SK-N-SH (cell line): Measurements from ENCODE around the gene BDKRB1. TPM values are rescaled to one million over a fixed set of nuclear protein-coding genes. Genes with fewer than 3 reads are reported as not detected.

Experiments used
- CTCF ChIA-PET: fragments of 300-600, 350-600 bp; formaldehyde crosslinking; extraction: SDS; loops from one replicate; lab custom pipeline; 2021; lab: Yijun Ruan, JAX
- POLR2A ChIA-PET: fragments of 350-600 bp; sonication (Branson Sonifier 250); formaldehyde crosslinking; extraction: SDS; loops from one replicate; lab custom pipeline; 2020; ENCODE audit warnings: antibody characterized with exemption, inconsistent platforms; lab: Yijun Ruan, JAX
- DNase-seq: peaks from one replicate; pipeline ENCODE4 v3.0.0; 2012
- H2AFZ ChIP-seq: fragments of 200-600 bp; sonication (generic); 2 replicates; pipeline ENCODE4 v1.8.1; 2016; ENCODE audit warnings: antibody characterized with exemption, mild to moderate bottlenecking, low read depth
- H3F3A ChIP-seq: fragments of 200-600 bp; sonication (generic); replicated peaks from 2 replicates; pipeline ENCODE3; 2016; ENCODE audit warnings: antibody characterized with exemption, mild to moderate bottlenecking; ENCODE audit not compliant: insufficient read depth
- H3K27ac ChIP-seq, 2 experiments: fragments of 200-500 bp in 1 of 2; fragments of 200-600 bp in 1 of 2; sonication (Bioruptor generic) in 1 of 2; sonication (generic), shearing (Covaris generic) in 1 of 2; 2 replicates each; pipeline versions ENCODE4 v1.5.1 to v1.6.1; 2014 to 2016; ENCODE audit warnings: low read depth in 2 of 2, inconsistent platforms in 1 of 2, low read length in 1 of 2, mild to moderate bottlenecking in 1 of 2, mixed read lengths in 1 of 2
- H3K27me3 ChIP-seq: fragments of 200-600 bp; sonication (generic), shearing (Covaris generic); 2 replicates; pipeline ENCODE4 v1.6.1; 2016; ENCODE audit warnings: mixed run types; ENCODE audit not compliant: insufficient read depth
- H3K36me3 ChIP-seq, 2 experiments: fragments of 200-500 bp in 1 of 2; fragments of 200-600 bp in 1 of 2; sonication (Bioruptor generic) in 1 of 2; sonication (generic) in 1 of 2; replicated peaks in 1 of 2; 2 replicates each; pipeline versions ENCODE3 to v1.5.1; 2014 to 2016; ENCODE audit warnings: low read length in 1 of 2, mild to moderate bottlenecking in 1 of 2; ENCODE audit not compliant: insufficient read depth in 2 of 2, control insufficient read depth in 1 of 2
- H3K4me1 ChIP-seq, 2 experiments: fragments of 200-500 bp in 1 of 2; fragments of 200-600 bp in 1 of 2; sonication (Bioruptor generic) in 1 of 2; sonication (generic), shearing (Covaris generic) in 1 of 2; 2 replicates each; pipeline versions ENCODE4 v1.5.1 to v1.6.1; 2014 to 2016; ENCODE audit warnings: low read depth in 1 of 2, low read length in 1 of 2, mixed run types in 1 of 2; ENCODE audit not compliant: insufficient read depth in 2 of 2, control insufficient read depth in 1 of 2
- H3K4me2 ChIP-seq: fragments of 200-600 bp; sonication (generic), shearing (Covaris generic); 2 replicates; pipeline ENCODE4 v1.6.1; 2017; ENCODE audit warnings: mixed run types
- H3K4me3 ChIP-seq, 2 experiments: fragments of 200-500 bp in 1 of 2; fragments of 200-600 bp in 1 of 2; sonication (Bioruptor generic) in 1 of 2; sonication (generic), shearing (Covaris generic) in 1 of 2; 2 replicates each; pipeline versions ENCODE4 v1.5.1 to v1.8.1; 2014 to 2016; ENCODE audit warnings: low read depth in 2 of 2, inconsistent platforms in 1 of 2, low read length in 1 of 2, mild to moderate bottlenecking in 1 of 2, mixed read lengths in 1 of 2, moderate library complexity in 1 of 2
- H3K79me2 ChIP-seq: fragments of 200-600 bp; sonication (generic); 2 replicates; pipeline ENCODE4 v1.8.1; 2017; ENCODE audit warnings: mild to moderate bottlenecking; ENCODE audit not compliant: insufficient read depth
- H3K9ac ChIP-seq: fragments of 200-600 bp; sonication (generic); 2 replicates; pipeline ENCODE4 v1.6.1; 2017; ENCODE audit warnings: mixed run types
- H3K9me2 ChIP-seq: fragments of 200-600 bp; sonication (generic); 2 replicates; pipeline ENCODE4 v1.6.1; 2017; ENCODE audit warnings: mixed run types
- H3K9me3 ChIP-seq: fragments of 200-600 bp; sonication (generic); 2 replicates; pipeline ENCODE4 v1.6.1; 2017; ENCODE audit warnings: mixed run types, mild to moderate bottlenecking, moderate library complexity
- H4K20me1 ChIP-seq: fragments of 200-600 bp; sonication (generic); 2 replicates; pipeline ENCODE4 v1.6.1; 2017; ENCODE audit warnings: mild to moderate bottlenecking, mixed run types; ENCODE audit not compliant: insufficient read depth
- ELF1 ChIP-seq: IDR thresholded peaks from 2 replicates; pipeline ENCODE4 v1.4.0; 2012
- EP300 ChIP-seq, 2 experiments: IDR thresholded peaks; 2 replicates each; pipeline versions ENCODE4 v1.4.0 to v1.6.1; 2012; ENCODE audit warnings: borderline replicate concordance in 1 of 2, low read depth in 1 of 2, low read length in 1 of 2
- EZH2phosphoT487 ChIP-seq: fragments of 200-600 bp; sonication (generic); IDR thresholded peaks from 2 replicates; pipeline ENCODE4 v1.6.1; 2017; ENCODE audit warnings: low read depth, mixed run types, mild to moderate bottlenecking, antibody characterized with exemption, moderate library complexity, borderline replicate concordance
- FOSL2 ChIP-seq: IDR thresholded peaks from 2 replicates; pipeline ENCODE4 v1.4.0; 2012; ENCODE audit warnings: low read depth, mild to moderate bottlenecking, moderate library complexity, borderline replicate concordance
- FOXJ3 ChIP-seq: sonication (generic); formaldehyde crosslinking; IDR thresholded peaks from 2 replicates; pipeline ENCODE4 v1.5.1; 2020; ENCODE audit warnings: mild to moderate bottlenecking, missing genetic modification reagents
- FOXM1 ChIP-seq: IDR thresholded peaks from 2 replicates; pipeline ENCODE4 v1.4.0; 2012; ENCODE audit warnings: low read depth, mild to moderate bottlenecking
- GABPA ChIP-seq: IDR thresholded peaks from 2 replicates; pipeline ENCODE4 v1.4.0; 2012; ENCODE audit warnings: low read depth, mild to moderate bottlenecking
- JUND ChIP-seq: IDR thresholded peaks from 2 replicates; pipeline ENCODE4 v1.4.0; 2012
- MAX ChIP-seq: IDR thresholded peaks from 2 replicates; pipeline ENCODE4 v1.4.0; 2012; ENCODE audit warnings: low read depth
- NFIC ChIP-seq: IDR thresholded peaks from 2 replicates; pipeline ENCODE4 v1.4.0; 2012; ENCODE audit warnings: borderline replicate concordance
- NRF1 ChIP-seq: IDR thresholded peaks from 2 replicates; pipeline ENCODE4 v1.6.1; 2012; ENCODE audit warnings: low read depth, mild to moderate bottlenecking, low read length
- PBX3 ChIP-seq: IDR thresholded peaks from 2 replicates; pipeline ENCODE4; 2012
- POLR2AphosphoS5 ChIP-seq: IDR thresholded peaks from 2 replicates; pipeline ENCODE4 v1.6.1; 2012; ENCODE audit warnings: low read depth, low read length
- RAD21 ChIP-seq: IDR thresholded peaks from 2 replicates; pipeline ENCODE4 v1.6.1; 2012; ENCODE audit warnings: mild to moderate bottlenecking, low read length
- SIN3A ChIP-seq: IDR thresholded peaks from 2 replicates; pipeline ENCODE4 v1.6.1; 2012; ENCODE audit warnings: low read depth, mild to moderate bottlenecking, low read length, moderate library complexity, borderline replicate concordance
- SMC3 ChIP-seq: IDR thresholded peaks from 2 replicates; pipeline ENCODE4 v1.6.1; 2012; ENCODE audit warnings: low read depth, low read length, improper control_type of control experiment
- TAF1 ChIP-seq: IDR thresholded peaks from 2 replicates; pipeline ENCODE4 v1.6.1; 2012; ENCODE audit warnings: low read depth, mild to moderate bottlenecking, low read length, moderate library complexity, borderline replicate concordance
- TCF12 ChIP-seq: IDR thresholded peaks from 2 replicates; pipeline ENCODE4 v1.4.0; 2012
- USF2 ChIP-seq: fragments of 150-350 bp; IDR thresholded peaks from 2 replicates; pipeline ENCODE4 v1.6.1; 2017; ENCODE audit warnings: antibody characterized with exemption, low read length, low read depth, borderline replicate concordance
- YY1 ChIP-seq: IDR thresholded peaks from 2 replicates; pipeline ENCODE4 v1.4.0; 2012; ENCODE audit warnings: low read depth, mild to moderate bottlenecking
- WGBS: methylation state at CpG from one replicate; pipeline ENCODE4 v1.1.6; 2017; ENCODE audit warnings: low lambda C conversion rate; 5-methylcytosine and 5-hydroxymethylcytosine counted together
- polyA plus RNA-seq, 3 experiments: library from polyadenylated mRNA; depleted of rRNA; stranded (reverse); fragments of >200 nt; gene quantifications; 2 replicates each; pipeline ENCODE4 v1.2.3, GENCODE V29; 2012

Gene BDKRB1
- polyA plus RNA-seq, 1 of the 3 experiments (the other 2 are of a cell fraction): 14.4 TPM

GRCh38 chr14:96212896-96213295 lies 43.1 kb upstream of the BDKRB1 start (continued):
- TF ChIP-seq USF2 (no peak), FOXJ3 (CRISPR knock-in tag) (no peak), SMC3 (no peak), TCF12 (no peak), PBX3 (no peak), FOXM1 (no peak), YY1 (no peak)
- TF ChIP-seq, all 33 proteins: peak for 0

- DNase-seq: no peak
- CTCF ChIA-PET: interaction anchor here (0.6 kb wide), 1 partner anchor 62 kb away, joined by 3 read pairs; no protein-coding TSS in a partner anchor
- Histone ChIP-seq H3K9me3 (peaks cover 14% of the 10 kb centered on the region), H2AFZ (no peak overlapping the region), H3K27ac (no peak overlapping the region), H3K4me1 (peaks cover 0 to 20% of the 10 kb centered on the region in 2 experiments; a peak in 1 of 4 replicates), H3K4me3 (no peak overlapping the region), H3K4me2 (no peak overlapping the region), H3K9me2 (no peaks in the 10 kb centered on the region), H3K27me3 (no peaks in the 10 kb centered on the region), H4K20me1 (no peaks in the 10 kb centered on the region)
- no peak for TF ChIP-seq MAX
- no peak for TF ChIP-seq FOSL2
- TF ChIP-seq RAD21: no peak
- TF ChIP-seq EP300 (IDR thresholded peaks at IDR 0.05; ENCODE audit: borderline replicate concordance in 1 of 2, low read depth in 1 of 2, low read length in 1 of 2): no peak
- TF ChIP-seq JUND: no peak
- TF ChIP-seq YY1: no peak
- TF ChIP-seq, all 33 proteins: peak for 0
- WGBS: 90% methylated on average over 7 of the region's 10 CpGs
- H3K36me3 ChIP-seq: peaks cover 0 to 7% of the 10 kb centered on the region in 2 experiments
- POLR2A ChIA-PET: interaction anchor here (1.0 kb wide), 1 partner anchor 26 kb away, joined by 3 read pairs; no protein-coding TSS in a partner anchor
- H3K9ac ChIP-seq: no peak overlapping the region
- 0 out of 2 replicates have a peak, but pooled peaks cover 2% of the 10 kb centered on the region for H3K79me2 ChIP-seq
- no peaks in the 10 kb centered on the region for H3F3A ChIP-seq
These were observed 42.0 kb upstream of the BDKRB1 start for GRCh38 chr14:96213871-96214465.

- CTCF ChIA-PET: interaction anchor here (0.8 to 3.9 kb wide), 4 partner anchors 48 to 158 kb away, joined by 3 to 19 read pairs (median 6); no protein-coding TSS in a partner anchor
- Histone ChIP-seq H3K27ac (no peak overlapping the region), H3K9ac (no peak overlapping the region), H3K9me3 (peaks cover 14% of the 10 kb centered on the region), H4K20me1 (no peaks in the 10 kb centered on the region), H3K9me2 (no peaks in the 10 kb centered on the region), H3K4me3 (no peak overlapping the region), H3K4me2 (no peak overlapping the region), H3K79me2 (0 out of 2 replicates have a peak, but pooled peaks cover 2% of the 10 kb centered on the region), H3K36me3 (peaks cover 0 to 7% of the 10 kb centered on the region in 2 experiments), H2AFZ (no peak overlapping the region), H3K4me1 (peaks cover 0 to 20% of the 10 kb centered on the region in 2 experiments; a peak in 1 of 4 replicates), H3F3A (no peaks in the 10 kb centered on the region), H3K27me3 (no peaks in the 10 kb centered on the region)
- no peak for DNase-seq
- POLR2A ChIA-PET: no interaction called here
- WGBS: 97% methylated on average over 4 of the region's 4 CpGs
- no peak for TF ChIP-seq JUND
- no peak for TF ChIP-seq FOXM1
- no peak for TF ChIP-seq FOSL2
- no peak for TF ChIP-seq GABPA
- no peak for TF ChIP-seq SMC3
- no peak for TF ChIP-seq TAF1
- TF ChIP-seq PBX3: no peak
- TF ChIP-seq SIN3A: no peak
- TF ChIP-seq EP300 (IDR thresholded peaks at IDR 0.05; ENCODE audit: borderline replicate concordance in 1 of 2, low read depth in 1 of 2, low read length in 1 of 2): no peak
- no peak for TF ChIP-seq NFIC
- TF ChIP-seq EZH2phosphoT487: no peak
- TF ChIP-seq NRF1: no peak
- TF ChIP-seq ELF1: no peak
- TF ChIP-seq POLR2AphosphoS5: no peak
These were observed 41.2 kb upstream of the BDKRB1 start for GRCh38 chr14:96214793-96215192.
